HepG2 (cell line): ENCODE measurements around the gene IFNAR1.

Source experiments
- NCOA5 ChIP-seq: sonication (generic); formaldehyde crosslinking; IDR thresholded peaks from 2 replicates; pipeline ENCODE4 v1.4.0; 2020; ENCODE audit warnings: missing genetic modification reagents
- PITX1 ChIP-seq: sonication (generic); formaldehyde crosslinking; IDR thresholded peaks from 2 replicates; pipeline ENCODE4 v1.5.1; 2020; ENCODE audit warnings: mild to moderate bottlenecking, missing genetic modification reagents
- POLR2AphosphoS5 ChIP-seq: IDR thresholded peaks from 2 replicates; pipeline ENCODE4 v1.6.1; 2012; ENCODE audit warnings: low read depth, low read length
- RAD21 ChIP-seq: fragments of 450-650 bp; formaldehyde crosslinking; IDR thresholded peaks from 2 replicates; pipeline ENCODE4 v1.5.0; 2020; ENCODE audit warnings: mild to moderate bottlenecking
- SPEN ChIP-seq: sonication (generic); formaldehyde crosslinking; IDR thresholded peaks from 2 replicates; pipeline ENCODE4 v1.5.1; 2020; ENCODE audit warnings: low read depth, mild to moderate bottlenecking, missing genetic modification reagents
- ZKSCAN1 ChIP-seq: fragments of 150-350 bp; IDR thresholded peaks from 2 replicates; pipeline ENCODE4 v1.6.1; 2014; ENCODE audit warnings: low read length
- ZNF234 ChIP-seq: sonication (generic); formaldehyde crosslinking; conservative IDR thresholded peaks from 2 replicates; pipeline ENCODE4 v1.5.1; 2020; ENCODE audit warnings: mild to moderate bottlenecking, missing genetic modification reagents
- ZSCAN21 ChIP-seq: sonication (generic); formaldehyde crosslinking; IDR thresholded peaks from 2 replicates; pipeline ENCODE4 v1.8.0; 2022; ENCODE audit warnings: mild to moderate bottlenecking, missing genetic modification reagents, moderate library complexity, borderline replicate concordance
- TF ChIP-seq, protein P1 (sequence below): sonication (generic); formaldehyde crosslinking; IDR thresholded peaks from 2 replicates; pipeline ENCODE4 v1.5.0; 2020; ENCODE audit warnings: mild to moderate bottlenecking, missing genetic modification reagents, moderate library complexity
- TF ChIP-seq, protein P2 (sequence below): sonication (generic); formaldehyde crosslinking; IDR thresholded peaks from 2 replicates; pipeline ENCODE4 v1.4.0; 2020; ENCODE audit warnings: missing genetic modification reagents
- TF ChIP-seq, protein P3 (sequence below), 2 experiments: sonication (generic) in 1 of 2; formaldehyde crosslinking in 1 of 2; IDR thresholded peaks; 2 replicates each; pipeline versions ENCODE4 v1.4.0 to v1.6.1; 2016 to 2020; ENCODE audit warnings: borderline replicate concordance in 1 of 2, low read depth in 1 of 2, mild to moderate bottlenecking in 1 of 2, missing genetic modification reagents in 1 of 2

DNA sequence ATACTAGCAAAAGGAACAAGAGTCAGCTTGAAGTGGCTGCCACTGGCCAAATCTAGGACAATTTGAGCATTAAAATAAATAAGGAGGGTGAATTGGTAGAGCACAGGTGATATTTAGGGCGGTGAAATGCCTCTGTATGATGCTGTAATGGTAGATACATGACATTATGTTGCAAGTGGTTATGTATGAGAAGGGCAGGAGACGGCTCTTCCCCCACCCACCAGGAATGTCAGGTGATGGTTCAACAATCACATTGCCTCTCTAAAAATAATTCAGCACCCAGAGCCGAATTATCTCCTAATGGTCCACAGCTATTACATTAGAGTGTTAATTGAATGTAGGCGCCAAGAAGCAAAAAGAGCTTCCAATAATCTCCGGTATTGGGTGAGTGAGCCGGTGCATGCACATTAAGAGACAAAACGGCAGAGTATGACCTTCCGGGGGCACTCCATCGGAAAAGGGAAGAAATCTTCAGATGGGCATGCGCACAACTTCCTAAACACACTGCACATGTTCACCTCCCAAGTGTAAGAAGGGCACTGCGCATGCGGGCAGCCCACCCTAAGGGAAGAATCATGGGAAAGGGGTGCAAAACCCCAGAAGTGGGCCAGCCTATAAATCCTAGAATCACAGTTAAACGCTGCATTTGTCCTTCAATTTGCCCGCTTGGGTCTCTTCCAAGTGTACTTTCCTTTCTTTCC is 6.8 kb upstream of the IFNAR1 start:
- TF ChIP-seq, protein P1, sequence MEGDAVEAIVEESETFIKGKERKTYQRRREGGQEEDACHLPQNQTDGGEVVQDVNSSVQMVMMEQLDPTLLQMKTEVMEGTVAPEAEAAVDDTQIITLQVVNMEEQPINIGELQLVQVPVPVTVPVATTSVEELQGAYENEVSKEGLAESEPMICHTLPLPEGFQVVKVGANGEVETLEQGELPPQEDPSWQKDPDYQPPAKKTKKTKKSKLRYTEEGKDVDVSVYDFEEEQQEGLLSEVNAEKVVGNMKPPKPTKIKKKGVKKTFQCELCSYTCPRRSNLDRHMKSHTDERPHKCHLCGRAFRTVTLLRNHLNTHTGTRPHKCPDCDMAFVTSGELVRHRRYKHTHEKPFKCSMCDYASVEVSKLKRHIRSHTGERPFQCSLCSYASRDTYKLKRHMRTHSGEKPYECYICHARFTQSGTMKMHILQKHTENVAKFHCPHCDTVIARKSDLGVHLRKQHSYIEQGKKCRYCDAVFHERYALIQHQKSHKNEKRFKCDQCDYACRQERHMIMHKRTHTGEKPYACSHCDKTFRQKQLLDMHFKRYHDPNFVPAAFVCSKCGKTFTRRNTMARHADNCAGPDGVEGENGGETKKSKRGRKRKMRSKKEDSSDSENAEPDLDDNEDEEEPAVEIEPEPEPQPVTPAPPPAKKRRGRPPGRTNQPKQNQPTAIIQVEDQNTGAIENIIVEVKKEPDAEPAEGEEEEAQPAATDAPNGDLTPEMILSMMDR (CRISPR knock-in tag) = no peak
- TF ChIP-seq ZSCAN21 = no peak
- TF ChIP-seq PITX1 (CRISPR knock-in tag) = no peak
- TF ChIP-seq, protein P2, sequence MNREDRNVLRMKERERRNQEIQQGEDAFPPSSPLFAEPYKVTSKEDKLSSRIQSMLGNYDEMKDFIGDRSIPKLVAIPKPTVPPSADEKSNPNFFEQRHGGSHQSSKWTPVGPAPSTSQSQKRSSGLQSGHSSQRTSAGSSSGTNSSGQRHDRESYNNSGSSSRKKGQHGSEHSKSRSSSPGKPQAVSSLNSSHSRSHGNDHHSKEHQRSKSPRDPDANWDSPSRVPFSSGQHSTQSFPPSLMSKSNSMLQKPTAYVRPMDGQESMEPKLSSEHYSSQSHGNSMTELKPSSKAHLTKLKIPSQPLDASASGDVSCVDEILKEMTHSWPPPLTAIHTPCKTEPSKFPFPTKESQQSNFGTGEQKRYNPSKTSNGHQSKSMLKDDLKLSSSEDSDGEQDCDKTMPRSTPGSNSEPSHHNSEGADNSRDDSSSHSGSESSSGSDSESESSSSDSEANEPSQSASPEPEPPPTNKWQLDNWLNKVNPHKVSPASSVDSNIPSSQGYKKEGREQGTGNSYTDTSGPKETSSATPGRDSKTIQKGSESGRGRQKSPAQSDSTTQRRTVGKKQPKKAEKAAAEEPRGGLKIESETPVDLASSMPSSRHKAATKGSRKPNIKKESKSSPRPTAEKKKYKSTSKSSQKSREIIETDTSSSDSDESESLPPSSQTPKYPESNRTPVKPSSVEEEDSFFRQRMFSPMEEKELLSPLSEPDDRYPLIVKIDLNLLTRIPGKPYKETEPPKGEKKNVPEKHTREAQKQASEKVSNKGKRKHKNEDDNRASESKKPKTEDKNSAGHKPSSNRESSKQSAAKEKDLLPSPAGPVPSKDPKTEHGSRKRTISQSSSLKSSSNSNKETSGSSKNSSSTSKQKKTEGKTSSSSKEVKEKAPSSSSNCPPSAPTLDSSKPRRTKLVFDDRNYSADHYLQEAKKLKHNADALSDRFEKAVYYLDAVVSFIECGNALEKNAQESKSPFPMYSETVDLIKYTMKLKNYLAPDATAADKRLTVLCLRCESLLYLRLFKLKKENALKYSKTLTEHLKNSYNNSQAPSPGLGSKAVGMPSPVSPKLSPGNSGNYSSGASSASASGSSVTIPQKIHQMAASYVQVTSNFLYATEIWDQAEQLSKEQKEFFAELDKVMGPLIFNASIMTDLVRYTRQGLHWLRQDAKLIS (CRISPR knock-in tag) = no peak
- TF ChIP-seq, protein P3, sequence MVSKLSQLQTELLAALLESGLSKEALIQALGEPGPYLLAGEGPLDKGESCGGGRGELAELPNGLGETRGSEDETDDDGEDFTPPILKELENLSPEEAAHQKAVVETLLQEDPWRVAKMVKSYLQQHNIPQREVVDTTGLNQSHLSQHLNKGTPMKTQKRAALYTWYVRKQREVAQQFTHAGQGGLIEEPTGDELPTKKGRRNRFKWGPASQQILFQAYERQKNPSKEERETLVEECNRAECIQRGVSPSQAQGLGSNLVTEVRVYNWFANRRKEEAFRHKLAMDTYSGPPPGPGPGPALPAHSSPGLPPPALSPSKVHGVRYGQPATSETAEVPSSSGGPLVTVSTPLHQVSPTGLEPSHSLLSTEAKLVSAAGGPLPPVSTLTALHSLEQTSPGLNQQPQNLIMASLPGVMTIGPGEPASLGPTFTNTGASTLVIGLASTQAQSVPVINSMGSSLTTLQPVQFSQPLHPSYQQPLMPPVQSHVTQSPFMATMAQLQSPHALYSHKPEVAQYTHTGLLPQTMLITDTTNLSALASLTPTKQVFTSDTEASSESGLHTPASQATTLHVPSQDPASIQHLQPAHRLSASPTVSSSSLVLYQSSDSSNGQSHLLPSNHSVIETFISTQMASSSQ (IDR thresholded peaks at IDR 0.05; ENCODE audit: low read depth) = no peak
- TF ChIP-seq, protein P3 (CRISPR knock-in tag; IDR thresholded peaks at IDR 0.05; ENCODE audit: borderline replicate concordance) = no peak
- no peak for TF ChIP-seq RAD21 (CRISPR knock-in tag)
- TF ChIP-seq POLR2AphosphoS5 = no peak
- TF ChIP-seq SPEN (CRISPR knock-in tag) = no peak
- TF ChIP-seq NCOA5 (CRISPR knock-in tag) = no peak
- no peak for TF ChIP-seq ZNF234 (CRISPR knock-in tag)
- TF ChIP-seq ZKSCAN1 = no peak
